Testis (tissue), 3 donors: ENCODE measurements around the gene NECTIN1. TPM values are rescaled to one million over a fixed set of nuclear protein-coding genes. Genes with fewer than 3 reads are reported as not detected.

Experiments
- DNase-seq: peaks from one replicate; pipeline ENCODE4 v3.0.0-alpha.2; 2019
- H3K27ac ChIP-seq, 2 donors: fragments of 200-600 bp; sonication (generic); one replicate each; pipeline ENCODE4 v1.5.1; 2019
- H3K27me3 ChIP-seq: fragments of 200-600 bp; sonication (generic); one replicate; pipeline ENCODE4 v1.5.1; 2019
- H3K36me3 ChIP-seq: fragments of 200-600 bp; sonication (generic); one replicate; pipeline ENCODE4 v1.5.1; 2017; ENCODE audit warnings: low read depth; ENCODE audit errors: missing control alignments
- H3K4me1 ChIP-seq: fragments of 200-600 bp; sonication (generic); one replicate; pipeline ENCODE4 v1.5.1; 2019
- H3K4me3 ChIP-seq, 2 donors: fragments of 200-600 bp; sonication (generic); one replicate each; pipeline ENCODE4 v1.5.1; 2017 to 2019
- H3K9me3 ChIP-seq: fragments of 200-600 bp; sonication (generic); one replicate; pipeline ENCODE4 v1.5.1; 2017
- CTCF ChIP-seq, 3 experiments: fragments of 450-650 bp in 2 of 3; fragments of 200-600 bp in 1 of 3; sonication (generic) in 1 of 3; IDR thresholded peaks; one replicate each; pipeline ENCODE4 v1.5.1; 2016 to 2019; ENCODE audit warnings: antibody characterized with exemption in 3 of 3, mild to moderate bottlenecking in 2 of 3, moderate library complexity in 1 of 3
- POLR2A ChIP-seq: fragments of 450-650 bp; IDR thresholded peaks from one replicate; pipeline ENCODE4 v1.6.1; 2017; ENCODE audit warnings: antibody characterized with exemption, mild to moderate bottlenecking, moderate library complexity
- WGBS, 2 donors: methylation state at CpG; one replicate each; pipeline ENCODE4 v1.1.5; 2018; 5-methylcytosine and 5-hydroxymethylcytosine counted together
- intact Hi-C: fragments of 100-400 bp; cut with DNase I; formaldehyde crosslinking; loops from one replicate; pipeline ENCODE4 v1.15.1; 2023; ENCODE audit warnings: low total_unique reads
- polyA plus RNA-seq: library from polyadenylated mRNA; stranded (reverse); fragments of 350-450 nt; fragmentation: Illumina TruSeq; extraction: RNeasy Lipid Tissue Mini Kit (QIAGEN cat#74804); gene quantifications from one replicate; pipeline ENCODE4 v1.2.3, GENCODE V29; 2014; ENCODE audit warnings: low read depth, low replicate concordance; ENCODE audit not compliant: insufficient read depth
- total RNA-seq, 2 donors: library from RNA; depleted of rRNA; stranded (reverse); fragments of >200 nt; gene quantifications; one replicate each; pipeline ENCODE4 v1.2.3, GENCODE V29; 2016

NECTIN1 gene
- total and polyA plus RNA-seq, 3 donors from 2014 or later, result 5.2 to 5.4 (median 5.2) TPM

GRCh38 chr11:119608201-119608600 is 120.8 kb downstream of the NECTIN1 start:
- TF ChIP-seq POLR2A (no peak), CTCF (IDR thresholded peaks at IDR 0.05) (no peak)
- DNase-seq, result no peak
- H3K27me3 ChIP-seq, result no peaks in the 10 kb centered on the region
- WGBS, 2 donors, result 68 to 72% methylated on average over 6 of the region's 6 CpGs
- no peak overlapping the region for H3K27ac ChIP-seq
- H3K4me1 ChIP-seq, result no peaks in the 10 kb centered on the region
- H3K9me3 ChIP-seq, result no peaks in the 10 kb centered on the region
- H3K4me3 ChIP-seq, result no peak overlapping the region
- intact Hi-C loops, result no loop called here
- H3K36me3 ChIP-seq, result no peaks in the 10 kb centered on the region

- H3K27me3 ChIP-seq, result no peaks in the 10 kb centered on the region
- no peaks in the 10 kb centered on the region for H3K9me3 ChIP-seq
- no peak overlapping the region for H3K27ac ChIP-seq
- no peak for TF ChIP-seq CTCF (IDR thresholded peaks at IDR 0.05)
- no peak for TF ChIP-seq POLR2A
- intact Hi-C loops, result no loop called here
- no peaks in the 10 kb centered on the region for H3K36me3 ChIP-seq
- no peak overlapping the region for H3K4me3 ChIP-seq
- 40 to 49% methylated on average over 5 of the region's 5 CpGs for WGBS, 2 donors
- DNase-seq, result no peak
- H3K4me1 ChIP-seq, result no peaks in the 10 kb centered on the region
These were observed 121.3 kb downstream of the NECTIN1 start for GRCh38 chr11:119607726-119608125.

GRCh38 chr11:119605137-119605665 is 123.8 kb downstream of the NECTIN1 start:
- no peak for DNase-seq
- 72 to 73% methylated on average over 16 to 17 of the region's 17 CpGs for WGBS, 2 donors
- Histone ChIP-seq H3K27ac (no peak overlapping the region), H3K9me3 (no peaks in the 10 kb centered on the region), H3K27me3 (no peaks in the 10 kb centered on the region), H3K4me3 (no peak overlapping the region), H3K4me1 (no peaks in the 10 kb centered on the region), H3K36me3 (no peaks in the 10 kb centered on the region)
- intact Hi-C loops, result no loop called here
- no peak for TF ChIP-seq CTCF (IDR thresholded peaks at IDR 0.05)
- TF ChIP-seq POLR2A, result no peak

GRCh38 chr11:119602745-119603373 is 126.1 kb downstream of the NECTIN1 start:
- Histone ChIP-seq H3K27me3 (no peaks in the 10 kb centered on the region), H3K36me3 (no peaks in the 10 kb centered on the region), H3K9me3 (no peaks in the 10 kb centered on the region), H3K4me1 (no peaks in the 10 kb centered on the region), H3K4me3 (peak overlapping the region in 1 of 2 donors; percentile 17), H3K27ac (no peak overlapping the region)
- intact Hi-C loops, result no loop called here
- 54 to 65% methylated on average over 26 to 28 of the region's 28 CpGs for WGBS, 2 donors
- TF ChIP-seq POLR2A, result no peak
- TF ChIP-seq CTCF (IDR thresholded peaks at IDR 0.05), result no peak
- DNase-seq, result no peak
